MM.1S (cell line): Measurements from ENCODE around the gene OR5P2.

ENCODE experiments used
- CTCF ChIP-seq: fragments of 300-600 bp; sonication (generic); IDR thresholded peaks from 2 replicates; pipeline ENCODE4 v1.5.1; 2016; ENCODE audit warnings: antibody characterized with exemption, low read length, mixed read lengths
- EZH2 ChIP-seq: fragments of 300-600 bp; sonication (generic); optimal IDR thresholded peaks from 2 replicates; pipeline ENCODE3; 2017; ENCODE audit warnings: low read depth, mild to moderate bottlenecking, antibody characterized with exemption, low read length, mixed read lengths
- EZH2phosphoT487 ChIP-seq: fragments of 300-600 bp; sonication (generic); IDR thresholded peaks from 2 replicates; pipeline ENCODE4 v1.6.1; 2018; ENCODE audit warnings: antibody characterized with exemption, low read length

DNA sequence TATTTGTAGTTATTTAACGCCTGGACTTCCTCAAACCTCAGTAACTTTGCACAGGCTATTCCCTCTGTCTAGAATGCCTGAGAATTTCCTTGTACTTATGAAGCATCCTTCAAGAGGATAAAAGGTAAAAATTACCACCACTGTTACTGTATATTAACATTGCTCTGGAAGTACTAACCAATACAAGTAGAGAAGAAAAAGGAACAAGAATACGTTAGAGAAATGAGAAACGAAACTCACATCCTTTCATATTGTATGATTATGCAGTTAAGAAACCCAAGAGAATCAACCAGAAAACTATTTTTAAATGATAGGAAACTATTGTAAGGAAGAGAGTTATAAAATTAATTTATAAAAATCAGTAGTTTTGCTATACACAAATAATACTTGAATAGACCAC lies 48.2 kb upstream of the OR5P2 start:
- no peak for TF ChIP-seq CTCF
- no peak for TF ChIP-seq EZH2
- no peak for TF ChIP-seq EZH2phosphoT487
